Activated CD8-positive, alpha-beta T cell treated with anti-CD3 and anti-CD28 coated beads for 36 hours (primary cell): Measurements from ENCODE around the gene HIPK1. TPM values are rescaled to one million over a fixed set of nuclear protein-coding genes. Genes with fewer than 3 reads are reported as not detected.

ENCODE experiments used
- ATAC-seq: fragments of 200-7000 bp; cut with Tn5 transposase; one replicate; pipeline ENCODE4 v1.10.0; 2021; ENCODE audit warnings: mild to moderate bottlenecking, moderate library complexity
- CTCF ChIA-PET: fragments of 350-600 bp; sonication (Branson Sonifier 250); formaldehyde crosslinking; loops from one replicate; lab custom pipeline; 2021; ENCODE audit warnings: antibody characterized with exemption; lab: Charles Lee
- POLR2A ChIA-PET: fragments of 350-600 bp; sonication (Branson Sonifier 250); formaldehyde crosslinking; loops from one replicate; lab custom pipeline; 2021; ENCODE audit warnings: antibody characterized with exemption; lab: Charles Lee
- DNase-seq: peaks from one replicate; pipeline ENCODE4 v3.0.0-alpha.2; 2020
- H3K27ac Mint-ChIP-seq: one replicate; pipeline ENCODE4 v1.8.0; 2021; ENCODE audit warnings: mild to moderate bottlenecking, mixed read lengths
- H3K27me3 Mint-ChIP-seq: one replicate; pipeline ENCODE4 v1.8.0; 2021; ENCODE audit warnings: mixed read lengths
- H3K36me3 Mint-ChIP-seq: one replicate; pipeline ENCODE4 v1.8.0; 2021; ENCODE audit warnings: low read depth, mixed read lengths
- H3K4me1 Mint-ChIP-seq: one replicate; pipeline ENCODE4 v1.8.0; 2021; ENCODE audit warnings: low read depth, mixed read lengths
- H3K4me3 Mint-ChIP-seq: one replicate; pipeline ENCODE4 v1.8.0; 2021; ENCODE audit warnings: mild to moderate bottlenecking, moderate library complexity, mixed read lengths
- H3K9me3 Mint-ChIP-seq: one replicate; pipeline ENCODE4 v1.8.0; 2021; ENCODE audit warnings: mixed read lengths
- intact Hi-C: fragments of 100-400 bp; cut with micrococcal nuclease; formaldehyde crosslinking; loops from one replicate; pipeline ENCODE4 v1.10.0; 2022
- total RNA-seq, 2 experiments: library from RNA; stranded (reverse); gene quantifications; one replicate each; pipeline ENCODE4 v1.2.3, GENCODE V29; 2021
- TF ChIP-seq, protein P1 (sequence below): fragments of 200-600 bp; IDR thresholded peaks from one replicate; pipeline ENCODE4 v1.8.0; 2022; ENCODE audit warnings: antibody characterized with exemption, mild to moderate bottlenecking

The HIPK1 gene
- total RNA-seq, 2 experiments from 2014 or later = 42.8 to 45.1 TPM

DNA sequence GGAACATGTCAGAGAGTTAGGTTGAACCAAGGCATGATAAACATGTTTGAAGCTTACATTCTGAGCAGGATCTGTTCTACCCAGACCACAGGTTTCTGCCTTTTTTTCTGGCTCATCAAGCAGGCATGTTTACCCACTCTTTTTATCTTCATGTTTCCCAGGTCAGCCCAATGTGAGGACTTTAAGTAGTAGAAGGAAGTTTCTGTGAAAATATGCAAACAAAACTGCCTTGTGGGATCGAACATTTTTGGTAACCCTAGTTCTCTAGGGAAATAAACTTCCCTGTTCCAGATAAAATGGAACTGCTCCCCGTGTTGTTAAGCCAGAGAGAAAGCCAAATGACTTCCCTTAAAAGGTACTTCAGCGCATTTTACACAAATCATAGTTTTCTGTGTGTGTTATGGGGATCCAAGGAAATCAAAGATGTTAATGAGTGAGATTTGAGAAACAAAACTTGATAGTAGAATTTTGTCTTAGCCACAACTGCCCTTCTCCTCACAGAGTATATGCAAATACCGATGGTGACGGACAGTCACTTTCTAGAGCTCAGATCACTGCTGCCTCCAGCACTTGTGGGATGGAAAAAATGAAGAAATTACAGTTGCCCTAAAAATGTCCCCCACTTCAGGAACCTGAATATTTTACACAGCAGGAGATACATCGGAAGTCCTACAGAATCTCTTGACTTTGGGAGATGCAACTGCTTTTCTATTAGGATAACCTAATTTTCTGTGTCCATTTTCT is 765 bp upstream of the HIPK1 start:
- intact Hi-C loops = no loop called here
- no peak for DNase-seq
- Mint-ChIP-seq H3K36me3 (peaks cover 5% of the 10 kb centered on the region), H3K27me3 (no peaks in the 10 kb centered on the region), H3K9me3 (no peaks in the 10 kb centered on the region), H3K27ac (peak overlapping the region; percentile 100), H3K4me1 (peaks cover 25% of the 10 kb centered on the region), H3K4me3 (peak overlapping the region; percentile 90)
- TF ChIP-seq, protein P1, sequence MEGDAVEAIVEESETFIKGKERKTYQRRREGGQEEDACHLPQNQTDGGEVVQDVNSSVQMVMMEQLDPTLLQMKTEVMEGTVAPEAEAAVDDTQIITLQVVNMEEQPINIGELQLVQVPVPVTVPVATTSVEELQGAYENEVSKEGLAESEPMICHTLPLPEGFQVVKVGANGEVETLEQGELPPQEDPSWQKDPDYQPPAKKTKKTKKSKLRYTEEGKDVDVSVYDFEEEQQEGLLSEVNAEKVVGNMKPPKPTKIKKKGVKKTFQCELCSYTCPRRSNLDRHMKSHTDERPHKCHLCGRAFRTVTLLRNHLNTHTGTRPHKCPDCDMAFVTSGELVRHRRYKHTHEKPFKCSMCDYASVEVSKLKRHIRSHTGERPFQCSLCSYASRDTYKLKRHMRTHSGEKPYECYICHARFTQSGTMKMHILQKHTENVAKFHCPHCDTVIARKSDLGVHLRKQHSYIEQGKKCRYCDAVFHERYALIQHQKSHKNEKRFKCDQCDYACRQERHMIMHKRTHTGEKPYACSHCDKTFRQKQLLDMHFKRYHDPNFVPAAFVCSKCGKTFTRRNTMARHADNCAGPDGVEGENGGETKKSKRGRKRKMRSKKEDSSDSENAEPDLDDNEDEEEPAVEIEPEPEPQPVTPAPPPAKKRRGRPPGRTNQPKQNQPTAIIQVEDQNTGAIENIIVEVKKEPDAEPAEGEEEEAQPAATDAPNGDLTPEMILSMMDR = no peak
- ChIA-PET POLR2A (interaction anchor here (0.8 to 6.8 kb wide), 12 partner anchors 10 to 823 kb away, joined by 3 to 93 read pairs (median 12); partner anchors contain the start of genes AP4B1, DCLRE1B and PTPN22), CTCF (interaction anchor here (1.5 to 5.5 kb wide), 8 partner anchors 8 to 354 kb away, joined by 4 to 57 read pairs (median 16); partner anchors contain the start of genes AP4B1 and DCLRE1B)
- ATAC-seq = no peak

DNA sequence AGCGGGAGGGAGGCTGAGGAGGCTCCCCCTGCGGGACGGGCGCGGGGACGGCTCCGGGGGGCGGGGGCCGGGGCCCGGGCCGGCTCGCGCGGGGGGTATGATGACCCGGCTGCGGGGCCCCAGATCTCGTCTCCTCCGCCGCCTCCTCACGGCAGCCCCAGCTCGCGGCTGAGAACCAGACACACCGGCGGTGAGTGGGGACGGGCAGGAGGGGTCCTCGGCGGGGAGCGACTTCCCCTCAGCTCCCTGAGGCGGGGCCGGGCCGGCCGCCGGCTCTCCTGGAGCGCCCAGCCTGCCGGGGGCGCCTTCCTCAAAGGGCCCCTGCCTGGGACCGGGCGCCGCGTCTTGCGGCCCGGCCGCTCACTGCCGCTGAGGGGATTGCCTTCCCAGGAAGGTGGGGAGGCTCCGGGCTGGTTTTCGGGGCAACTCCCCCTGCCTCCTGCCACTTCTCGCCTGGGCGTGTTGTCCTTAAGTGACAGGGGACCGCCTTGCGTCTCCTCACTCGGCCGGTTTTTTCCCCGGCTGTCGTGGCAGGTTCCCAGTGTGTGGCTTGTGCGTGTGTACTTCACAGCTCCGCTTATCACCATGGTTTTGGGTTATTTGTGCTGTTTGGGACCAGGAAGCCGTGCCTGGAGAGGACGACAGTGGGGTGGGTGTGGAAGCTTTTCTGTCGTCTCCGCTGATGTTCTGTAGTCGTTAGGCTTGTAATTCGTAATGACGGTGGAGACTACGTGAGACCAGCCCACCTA is 800 bp downstream of the HIPK1 start:
- ChIA-PET CTCF (interaction anchor here (0.9 to 5.5 kb wide), 13 partner anchors 10 to 412 kb away, joined by 3 to 57 read pairs (median 7); partner anchors contain the start of genes AP4B1 and DCLRE1B), POLR2A (interaction anchor here (0.9 to 6.8 kb wide), 19 partner anchors 10 to 353 kb away, joined by 3 to 93 read pairs (median 7); partner anchors contain the start of genes AP4B1, DCLRE1B, PTPN22 and RSBN1)
- ATAC-seq (peak; percentile 45), DNase-seq (peak; percentile 78)
- Mint-ChIP-seq H3K9me3 (no peaks in the 10 kb centered on the region), H3K4me1 (peaks cover 37% of the 10 kb centered on the region), H3K36me3 (peaks cover 14% of the 10 kb centered on the region), H3K4me3 (peak overlapping the region; percentile 90), H3K27ac (peak overlapping the region; percentile 97), H3K27me3 (no peaks in the 10 kb centered on the region)
- intact Hi-C loops = loop anchor here (1.0 to 5.0 kb wide), 2 partner anchors 25 to 58 kb away; partner anchors contain the start of genes DCLRE1B and PTPN22
- TF ChIP-seq, protein P1 = peak; percentile 24

DNA sequence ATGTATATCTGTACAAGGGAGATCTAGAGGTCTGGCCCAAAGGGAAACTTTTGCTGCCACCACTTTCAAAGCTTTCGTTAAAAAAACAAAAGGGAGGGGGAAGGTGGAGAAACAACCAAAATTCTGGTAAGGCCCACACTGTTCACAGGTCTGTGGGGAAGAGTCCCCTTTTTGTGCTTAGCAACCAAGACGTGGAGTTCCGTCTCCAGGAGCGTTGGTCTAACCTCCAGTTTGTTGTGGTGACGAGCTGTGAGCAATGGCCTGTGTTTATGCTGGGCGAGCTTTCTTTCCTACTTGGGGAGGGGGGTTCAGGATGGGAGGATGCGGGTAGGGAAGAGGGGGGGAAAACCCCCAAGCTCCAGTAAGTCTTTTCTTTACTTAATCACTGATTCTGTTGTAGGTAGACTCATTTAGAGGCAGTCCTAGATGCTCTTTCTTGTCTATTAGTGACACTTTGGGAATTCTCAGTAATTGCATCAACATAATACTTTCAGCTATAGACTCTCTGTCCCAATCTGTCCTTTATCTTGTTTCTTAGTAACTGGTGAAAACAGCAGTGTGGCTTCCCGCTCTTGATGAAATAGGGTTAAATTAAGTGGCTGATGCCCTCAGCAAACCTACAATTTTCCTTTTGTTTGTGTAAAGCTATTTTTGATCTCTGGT is 1.5 kb downstream of the HIPK1 start:
- no peaks in the 10 kb centered on the region for H3K9me3 Mint-ChIP-seq
- no peaks in the 10 kb centered on the region for H3K27me3 Mint-ChIP-seq
- H3K36me3 Mint-ChIP-seq = peaks cover 21% of the 10 kb centered on the region
- ChIA-PET CTCF (interaction anchor here (1.4 to 5.5 kb wide), 8 partner anchors 10 to 96 kb away, joined by 5 to 57 read pairs (median 16); partner anchors contain the start of genes AP4B1 and DCLRE1B), POLR2A (interaction anchor here (1.2 to 6.8 kb wide), 13 partner anchors 9 to 352 kb away, joined by 3 to 93 read pairs (median 10); partner anchors contain the start of genes AP4B1, DCLRE1B, PTPN22 and RSBN1)
- TF ChIP-seq, protein P1 = no peak
- DNase-seq (peak; percentile 82), ATAC-seq (peak; percentile 54)
- intact Hi-C loops = loop anchor here (1.0 to 5.0 kb wide), 2 partner anchors 25 to 58 kb away; partner anchors contain the start of genes DCLRE1B and PTPN22
- H3K4me3 Mint-ChIP-seq = peak overlapping the region; percentile 90
- H3K27ac Mint-ChIP-seq = peak overlapping the region; percentile 97
- peaks cover 44% of the 10 kb centered on the region for H3K4me1 Mint-ChIP-seq

DNA sequence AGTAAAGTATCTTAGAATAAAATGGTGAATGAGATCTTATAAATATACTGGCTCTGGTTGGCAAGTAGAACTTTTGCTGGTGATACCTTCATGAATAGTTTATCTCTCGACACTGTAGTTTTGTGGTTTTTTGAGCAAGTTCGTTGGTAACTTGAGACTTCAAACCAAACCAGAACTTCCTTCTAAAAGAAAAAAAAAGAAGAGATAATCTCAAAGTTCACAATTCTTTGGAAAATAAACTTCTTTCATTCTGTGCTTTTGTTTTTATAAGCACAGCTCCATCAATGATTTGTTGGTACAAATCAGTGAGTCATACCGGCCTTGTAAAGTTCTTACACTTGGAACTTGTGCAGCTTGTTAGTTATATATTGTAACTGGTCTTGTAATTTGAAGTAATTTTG is 2.3 kb downstream of the HIPK1 start:
- Mint-ChIP-seq H3K27me3 (no peaks in the 10 kb centered on the region), H3K4me1 (peaks cover 51% of the 10 kb centered on the region), H3K9me3 (no peaks in the 10 kb centered on the region), H3K27ac (peak overlapping the region; percentile 97), H3K36me3 (peaks cover 21% of the 10 kb centered on the region), H3K4me3 (peak overlapping the region; percentile 90)
- intact Hi-C loops = loop anchor here (5.0 kb wide), 1 partner anchor 59 kb away; the partner anchor contains the start of gene PTPN22
- ChIA-PET CTCF (interaction anchor here (1.5 to 5.5 kb wide), 6 partner anchors 9 to 95 kb away, joined by 5 to 57 read pairs (median 18); partner anchors contain the start of genes AP4B1 and DCLRE1B), POLR2A (interaction anchor here (1.0 to 6.8 kb wide), 7 partner anchors 8 to 61 kb away, joined by 3 to 93 read pairs (median 34); partner anchors contain the start of genes AP4B1, DCLRE1B and PTPN22)
- TF ChIP-seq, protein P1 = no peak
- ATAC-seq (no peak), DNase-seq (no peak)
